Right kidney (tissue), 1 donor: ENCODE results near the gene ACYP2.
"Not testable (repeated sequence)": the region's sequence is repeated elsewhere in the genome, so short reads cannot be mapped to it uniquely, and the experiment has no call there.

ENCODE experiments used
- DNase-seq: peaks from one replicate; pipeline ENCODE4 v3.0.0-alpha.2; 2016

The ACYP2 gene

GRCh38 chr2:54271843-54272627, 156.6 kb downstream of the ACYP2 start:
- DNase-seq, result no peak

GRCh38 chr2:54274781-54275242, 159.4 kb downstream of the ACYP2 start:
- DNase-seq, result no peak

- DNase-seq, result no peak
Measured at GRCh38 chr2:54275541-54275940, 160.1 kb downstream of the ACYP2 start.

- no peak for DNase-seq
Measured at GRCh38 chr2:54279385-54279784, 164.0 kb downstream of the ACYP2 start.

GRCh38 chr2:54284826-54285225, 169.4 kb downstream of the ACYP2 start:
- DNase-seq, result no peak

GRCh38 chr2:54285451-54285850, 170.0 kb downstream of the ACYP2 start:
- no peak for DNase-seq

- DNase-seq, result no peak
Measured at GRCh38 chr2:54287532-54287931, 172.1 kb downstream of the ACYP2 start.

GRCh38 chr2:54289917-54290316, 174.5 kb downstream of the ACYP2 start:
- no peak for DNase-seq

- no peak for DNase-seq
Measured at GRCh38 chr2:54290356-54291025, 175.1 kb downstream of the ACYP2 start.

- DNase-seq, result not testable (repeated sequence)
Measured at GRCh38 chr2:54294665-54295064, 179.2 kb downstream of the ACYP2 start.

GRCh38 chr2:54295911-54296310, 180.5 kb downstream of the ACYP2 start:
- peak; percentile 46 for DNase-seq

GRCh38 chr2:54298514-54298913, 183.1 kb downstream of the ACYP2 start:
- no peak for DNase-seq

- DNase-seq, result no peak
Measured at GRCh38 chr2:54303631-54304030, 188.2 kb downstream of the ACYP2 start.

GRCh38 chr2:54306556-54306955, 191.1 kb downstream of the ACYP2 start:
- no peak for DNase-seq

- DNase-seq, result no peak
Measured at GRCh38 chr2:54308186-54308585, 192.8 kb downstream of the ACYP2 start.

GRCh38 chr2:54308782-54309181, 193.4 kb downstream of the ACYP2 start:
- DNase-seq, result no peak

- no peak for DNase-seq
Measured at GRCh38 chr2:54310311-54310710, 194.9 kb downstream of the ACYP2 start.

- no peak for DNase-seq
Measured at GRCh38 chr2:54310961-54311360, 195.5 kb downstream of the ACYP2 start.

GRCh38 chr2:54313147-54313546, 197.7 kb downstream of the ACYP2 start:
- DNase-seq, result no peak

- DNase-seq, result no peak
Measured at GRCh38 chr2:54317973-54318372, 202.6 kb downstream of the ACYP2 start.

GRCh38 chr2:54318821-54319220, 203.4 kb downstream of the ACYP2 start:
- DNase-seq, result no peak

GRCh38 chr2:54321047-54321446, 205.6 kb downstream of the ACYP2 start:
- DNase-seq, result no peak

- not testable (repeated sequence) for DNase-seq
Measured at GRCh38 chr2:54324517-54324916, 209.1 kb downstream of the ACYP2 start.

- no peak for DNase-seq
Measured at GRCh38 chr2:54325148-54325547, 209.7 kb downstream of the ACYP2 start.
